Endothelial cell of umbilical vein (primary cell): ENCODE data around the gene ZFP90. TPM values are rescaled to one million over a fixed set of nuclear protein-coding genes. Genes with fewer than 3 reads are reported as not detected.

ENCODE experiments used
- BruUV-seq: library from RNA; stranded (reverse); fragments of 400-500 nt; replicated peaks from 2 replicates; lab custom pipeline; 2021; lab: Mats Ljungman, UMichigan
- CTCF ChIA-PET: fragments of 300-600, 350-600 bp; sonication (Branson Sonifier 250); formaldehyde crosslinking; loops from one replicate; lab custom pipeline; 2021; ENCODE audit warnings: antibody characterized with exemption, inconsistent platforms; lab: Charles Lee
- POLR2A ChIA-PET: fragments of 300-600, 350-600 bp; sonication (Branson Sonifier 250); formaldehyde crosslinking; loops from one replicate; lab custom pipeline; 2021; ENCODE audit warnings: antibody characterized with exemption, inconsistent platforms; lab: Charles Lee
- DNase-seq: peaks from one replicate; pipeline ENCODE4 v3.0.0-alpha.2; 2011; ENCODE audit warnings: low read depth, low spot score
- FAIRE-seq: peaks from 2 replicates; lab custom pipeline; 2011; peaks lifted over from hg19 to GRCh38; lab: Jason Lieb, UNC
- H2AFZ ChIP-seq: 2 replicates; pipeline ENCODE4 v1.6.0; 2012; ENCODE audit warnings: low read depth, low read length, control low read depth, inconsistent platforms
- H3K27ac ChIP-seq: 2 replicates; pipeline ENCODE4 v1.5.1; 2011; ENCODE audit warnings: low read depth, mild to moderate bottlenecking, control low read depth, low read length, moderate library complexity; ENCODE audit not compliant: insufficient read depth
- H3K27me3 ChIP-seq, 2 experiments: 2 replicates each; pipeline versions ENCODE4 v1.6.0 to v1.6.1; 2011; ENCODE audit warnings: low read length in 2 of 2, mixed read lengths in 1 of 2; ENCODE audit not compliant: control insufficient read depth in 2 of 2, insufficient read depth in 2 of 2
- H3K36me3 ChIP-seq, 2 experiments: 2 replicates in 1 of 2; 3 replicates in 1 of 2; pipeline ENCODE4 v1.5.1; 2011; ENCODE audit warnings: low read length in 2 of 2, mild to moderate bottlenecking in 1 of 2, moderate library complexity in 1 of 2; ENCODE audit not compliant: control insufficient read depth in 2 of 2, insufficient read depth in 2 of 2; ENCODE audit errors: extremely low read depth in 1 of 2
- H3K4me1 ChIP-seq: 3 replicates; pipeline ENCODE4 v1.5.1; 2011; ENCODE audit warnings: mild to moderate bottlenecking, low read length; ENCODE audit not compliant: control insufficient read depth, insufficient read depth; ENCODE audit errors: extremely low read depth
- H3K4me2 ChIP-seq: 2 replicates; pipeline ENCODE4 v1.6.1; 2011; ENCODE audit warnings: low read length, control low read depth, mixed read lengths; ENCODE audit not compliant: insufficient read depth
- H3K4me3 ChIP-seq, 3 experiments: fragments of 200-600 bp in 1 of 3; sonication (generic), shearing (Covaris generic) in 1 of 3; replicated peaks in 1 of 3; 2 replicates each; pipeline ENCODE4 v1.5.1; 2011 to 2016; ENCODE audit warnings: control low read depth in 3 of 3, low read length in 3 of 3, mild to moderate bottlenecking in 2 of 3, inconsistent platforms in 1 of 3, low read depth in 1 of 3, moderate library complexity in 1 of 3; ENCODE audit not compliant: insufficient read depth in 1 of 3
- H3K79me2 ChIP-seq: 2 replicates; pipeline ENCODE4 v1.6.0; 2012; ENCODE audit warnings: low read length, inconsistent platforms; ENCODE audit not compliant: control insufficient read depth, insufficient read depth
- H3K9ac ChIP-seq: replicated peaks from 2 replicates; pipeline ENCODE3; 2011; ENCODE audit warnings: low read length, control low read depth; ENCODE audit not compliant: insufficient read depth; ENCODE audit errors: extremely low read depth
- H3K9me1 ChIP-seq: replicated peaks from 3 replicates; pipeline ENCODE4 v1.6.0; 2011; ENCODE audit warnings: mild to moderate bottlenecking, low read length; ENCODE audit not compliant: control insufficient read depth, insufficient read depth; ENCODE audit errors: extremely low read depth
- H3K9me3 ChIP-seq: replicated peaks from 2 replicates; pipeline ENCODE4 v1.5.1; 2012; ENCODE audit warnings: low read length, inconsistent platforms; ENCODE audit not compliant: control insufficient read depth, insufficient read depth
- H4K20me1 ChIP-seq: replicated peaks from 2 replicates; pipeline ENCODE3; 2011; ENCODE audit warnings: mild to moderate bottlenecking, low read length; ENCODE audit not compliant: control insufficient read depth, insufficient read depth; ENCODE audit errors: extremely low read depth
- EZH2 ChIP-seq: IDR thresholded peaks from 2 replicates; pipeline ENCODE4 v1.6.1; 2012; ENCODE audit warnings: borderline replicate concordance, low read depth, mild to moderate bottlenecking, moderate library complexity, low read length, inconsistent platforms; ENCODE audit not compliant: severe bottlenecking
- FOS ChIP-seq: IDR thresholded peaks from 2 replicates; pipeline ENCODE4 v1.6.1; 2011; ENCODE audit warnings: mild to moderate bottlenecking, low read length, moderate library complexity, borderline replicate concordance; ENCODE audit not compliant: insufficient read depth
- GATA2 ChIP-seq: IDR thresholded peaks from 2 replicates; pipeline ENCODE4 v1.7.0; 2011; ENCODE audit warnings: low read depth, mild to moderate bottlenecking, moderate library complexity, mixed read lengths, low read length; ENCODE audit not compliant: insufficient read length, insufficient read depth
- JUN ChIP-seq: IDR thresholded peaks from 2 replicates; pipeline ENCODE4 v1.6.1; 2011; ENCODE audit warnings: borderline replicate concordance, low read depth; ENCODE audit not compliant: insufficient read length, insufficient read depth
- MYC ChIP-seq: IDR thresholded peaks from one replicate; pipeline ENCODE4 v1.6.1; 2011; ENCODE audit warnings: mild to moderate bottlenecking, low read depth, low read length
- POLR2A ChIP-seq: IDR thresholded peaks from 2 replicates; pipeline ENCODE4 v1.6.1; 2012; ENCODE audit warnings: low read depth, mild to moderate bottlenecking, control low read depth, low read length
- POLR2AphosphoS5 ChIP-seq: IDR thresholded peaks from 2 replicates; pipeline ENCODE4 v1.6.1; 2012; ENCODE audit warnings: low read depth, mild to moderate bottlenecking, control low read depth, low read length, moderate library complexity; ENCODE audit not compliant: insufficient read depth
- dilution Hi-C: fragments of 300-500 bp; cut with MboI; formaldehyde crosslinking; loops from one replicate; pipeline ENCODE4 v1.15.0; 2019; ENCODE audit warnings: low sequenced_read_pairs; ENCODE audit not compliant: extremely low pct_ligation_motif_present
- intact Hi-C: fragments of 100-400 bp; cut with micrococcal nuclease; formaldehyde crosslinking; loops from one replicate; pipeline ENCODE4 v1.10.0; 2022
- polyA plus RNA-seq, 4 experiments: library from polyadenylated mRNA; depleted of rRNA in 3 of 4; stranded (reverse) in 3 of 4; unstranded in 1 of 4; fragments of >200 nt; gene quantifications; 2 replicates each; pipeline versions ENCODE4 v1.2.1 to v1.2.3, GENCODE V29; 2011 to 2012; ENCODE audit warnings: missing spikeins in 1 of 4
- total RNA-seq: library from RNA; stranded (reverse); gene quantifications from 2 replicates; pipeline ENCODE4 v1.2.3, GENCODE V29; 2021
- TF ChIP-seq, protein P1 (sequence below): IDR thresholded peaks from 2 replicates; pipeline ENCODE4 v1.6.1; 2011; ENCODE audit not compliant: insufficient read depth, insufficient read length
- TF ChIP-seq, protein P2 (sequence below), 2 donors: IDR thresholded peaks; 1 replicate in 1 of 2; 2 replicates in 1 of 2; pipeline ENCODE4 v1.5.1; 2011; ENCODE audit warnings: low read length in 2 of 2, mild to moderate bottlenecking in 2 of 2, moderate library complexity in 2 of 2, control low read depth in 1 of 2, inconsistent platforms in 1 of 2, low read depth in 1 of 2; ENCODE audit not compliant: insufficient read depth in 1 of 2; ENCODE audit errors: extremely low read depth in 1 of 2

Gene ZFP90
- total and polyA plus RNA-seq, 2 donors (not counting 3 experiments of a cell fraction or from before 2014, with no cell fraction given) = 10.9 to 22.4 TPM

DNA sequence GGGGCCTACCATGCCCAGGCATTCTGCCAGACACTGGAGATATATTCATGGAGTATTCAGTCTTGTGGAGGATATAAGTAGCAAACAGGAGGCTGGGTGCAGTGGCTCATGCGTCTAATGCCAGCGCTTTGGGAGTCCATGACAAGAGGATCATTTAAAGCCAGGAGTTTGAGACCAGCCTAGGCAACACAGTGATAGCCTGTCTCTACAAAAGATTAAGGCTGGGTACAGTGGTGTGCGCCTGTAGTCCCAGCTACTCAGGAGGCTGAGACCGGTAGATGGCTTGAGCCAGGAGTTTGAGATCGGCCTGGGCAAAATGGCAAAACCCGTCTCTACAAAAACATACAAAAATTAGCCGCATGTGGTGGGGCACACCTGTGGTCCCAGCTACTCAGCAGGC, 68.4 kb downstream of the ZFP90 start:
- Histone ChIP-seq H3K4me1 (no peaks in the 10 kb centered on the region), H3K4me3 (no peak overlapping the region), H3K9me1 (no peaks in the 10 kb centered on the region), H3K27me3 (no peaks in the 10 kb centered on the region), H3K9me3 (no peaks in the 10 kb centered on the region), H3K27ac (no peak overlapping the region), H3K36me3 (no peaks in the 10 kb centered on the region), H3K9ac (no peak overlapping the region), H4K20me1 (no peaks in the 10 kb centered on the region), H2AFZ (no peak overlapping the region), H3K79me2 (no peaks in the 10 kb centered on the region), H3K4me2 (no peak overlapping the region)
- POLR2A ChIA-PET = no interaction called here
- CTCF ChIA-PET = no interaction called here
- DNase-seq (no peak), FAIRE-seq (no peak)
- BruUV-seq = no TSS peak
- intact Hi-C loops = no loop called here
- dilution Hi-C loops = no loop called here
- TF ChIP-seq GATA2 (no peak), JUN (no peak), EZH2 (no peak), MYC (no peak)
- TF ChIP-seq, protein P1, sequence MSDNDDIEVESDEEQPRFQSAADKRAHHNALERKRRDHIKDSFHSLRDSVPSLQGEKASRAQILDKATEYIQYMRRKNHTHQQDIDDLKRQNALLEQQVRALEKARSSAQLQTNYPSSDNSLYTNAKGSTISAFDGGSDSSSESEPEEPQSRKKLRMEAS = no peak

DNA sequence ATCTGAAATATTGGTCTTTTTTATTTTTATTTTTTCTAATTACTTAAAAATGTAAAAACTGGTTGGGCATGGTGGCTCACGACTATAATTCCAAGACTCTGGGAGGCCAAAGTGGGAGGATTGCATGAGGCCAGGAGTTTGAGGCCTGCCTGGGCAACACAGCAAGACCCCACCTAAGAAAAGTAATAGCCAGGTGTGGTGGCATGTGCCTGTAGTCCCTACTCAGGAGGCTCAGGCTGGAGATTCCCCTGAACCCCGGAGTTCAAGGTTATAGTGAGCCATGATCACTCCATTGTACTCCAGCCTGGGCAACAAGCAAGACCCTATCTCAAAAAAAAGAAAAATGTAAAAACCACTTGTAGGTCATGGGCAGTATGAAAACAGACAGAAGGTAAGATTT, 69.2 kb downstream of the ZFP90 start:
- Histone ChIP-seq H3K9me3 (no peaks in the 10 kb centered on the region), H3K79me2 (no peaks in the 10 kb centered on the region), H2AFZ (no peak overlapping the region), H3K27ac (no peak overlapping the region), H3K9me1 (no peaks in the 10 kb centered on the region), H3K4me2 (no peak overlapping the region), H4K20me1 (no peaks in the 10 kb centered on the region), H3K36me3 (no peaks in the 10 kb centered on the region), H3K27me3 (no peaks in the 10 kb centered on the region), H3K4me3 (no peak overlapping the region), H3K4me1 (no peaks in the 10 kb centered on the region), H3K9ac (no peak overlapping the region)
- CTCF ChIA-PET = no interaction called here
- TF ChIP-seq POLR2AphosphoS5 (no peak), JUN (no peak), FOS (no peak), POLR2A (no peak), EZH2 (no peak), MYC (no peak), GATA2 (no peak)
- TF ChIP-seq, protein P1 = no peak
- TF ChIP-seq, protein P2, sequence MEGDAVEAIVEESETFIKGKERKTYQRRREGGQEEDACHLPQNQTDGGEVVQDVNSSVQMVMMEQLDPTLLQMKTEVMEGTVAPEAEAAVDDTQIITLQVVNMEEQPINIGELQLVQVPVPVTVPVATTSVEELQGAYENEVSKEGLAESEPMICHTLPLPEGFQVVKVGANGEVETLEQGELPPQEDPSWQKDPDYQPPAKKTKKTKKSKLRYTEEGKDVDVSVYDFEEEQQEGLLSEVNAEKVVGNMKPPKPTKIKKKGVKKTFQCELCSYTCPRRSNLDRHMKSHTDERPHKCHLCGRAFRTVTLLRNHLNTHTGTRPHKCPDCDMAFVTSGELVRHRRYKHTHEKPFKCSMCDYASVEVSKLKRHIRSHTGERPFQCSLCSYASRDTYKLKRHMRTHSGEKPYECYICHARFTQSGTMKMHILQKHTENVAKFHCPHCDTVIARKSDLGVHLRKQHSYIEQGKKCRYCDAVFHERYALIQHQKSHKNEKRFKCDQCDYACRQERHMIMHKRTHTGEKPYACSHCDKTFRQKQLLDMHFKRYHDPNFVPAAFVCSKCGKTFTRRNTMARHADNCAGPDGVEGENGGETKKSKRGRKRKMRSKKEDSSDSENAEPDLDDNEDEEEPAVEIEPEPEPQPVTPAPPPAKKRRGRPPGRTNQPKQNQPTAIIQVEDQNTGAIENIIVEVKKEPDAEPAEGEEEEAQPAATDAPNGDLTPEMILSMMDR (IDR thresholded peaks at IDR 0.05; ENCODE audit: extremely low read depth in 1 of 2, insufficient read depth in 1 of 2, low read depth in 1 of 2, low read length in 2 of 2) = no peak
- FAIRE-seq = no peak
- no TSS peak for BruUV-seq
- DNase-seq = no peak
- POLR2A ChIA-PET = no interaction called here
- dilution Hi-C loops (no loop called here), intact Hi-C loops (no loop called here)
